Stomach (tissue), 9 donors: ENCODE measurements around the gene TST. TPM values are rescaled to one million over a fixed set of nuclear protein-coding genes. Genes with fewer than 3 reads are reported as not detected.

ENCODE experiments used
- DNase-seq, 2 donors: peaks; one replicate each; pipeline versions ENCODE4 v3.0.0 to v3.0.0-alpha.2; 2013 to 2019
- H3K27ac ChIP-seq, 5 donors: fragments of 200-600 bp in 4 of 5; sonication (generic) in 4 of 5; one replicate each; pipeline ENCODE4 v1.5.1; 2013 to 2019; ENCODE audit warnings: mild to moderate bottlenecking in 1 of 5, moderate library complexity in 1 of 5
- H3K27me3 ChIP-seq, 3 donors: fragments of 200-600 bp; sonication (generic); one replicate each; pipeline ENCODE4 v1.5.1; 2017 to 2019; ENCODE audit warnings: mixed run types in 1 of 3
- H3K36me3 ChIP-seq, 4 donors: fragments of 200-600 bp; sonication (generic); 1 replicate in 3 of 4; 2 replicates in 1 of 4; pipeline ENCODE4 v1.5.1; 2016 to 2019
- H3K4me1 ChIP-seq, 4 donors: fragments of 200-600 bp; sonication (generic); one replicate each; pipeline ENCODE4 v1.5.1; 2016 to 2019
- H3K4me3 ChIP-seq, 4 donors: fragments of 200-600 bp; sonication (generic) in 3 of 4; one replicate each; pipeline ENCODE4 v1.5.1; 2016 to 2019; ENCODE audit warnings: mild to moderate bottlenecking in 1 of 4
- H3K9me3 ChIP-seq, 4 donors: fragments of 200-600 bp; sonication (generic); one replicate each; pipeline ENCODE4 v1.5.1; 2016 to 2019
- CTCF ChIP-seq, 7 experiments: fragments of 450-650 bp in 4 of 7; fragments of 200-600 bp in 3 of 7; sonication (generic) in 3 of 7; IDR thresholded peaks; one replicate each; pipeline ENCODE4 v1.5.1; 2016 to 2019; ENCODE audit warnings: antibody characterized with exemption in 7 of 7, control low read depth in 2 of 7, mild to moderate bottlenecking in 1 of 7
- EP300 ChIP-seq: sonication (generic); formaldehyde crosslinking; IDR thresholded peaks from one replicate; pipeline ENCODE4 v1.6.1; 2017; ENCODE audit warnings: antibody characterized with exemption
- POLR2A ChIP-seq, 4 donors: fragments of 450-650 bp; IDR thresholded peaks; one replicate each; pipeline ENCODE4 v1.6.1; 2016; ENCODE audit warnings: antibody characterized with exemption in 4 of 4, control low read depth in 2 of 4, mild to moderate bottlenecking in 1 of 4, moderate library complexity in 1 of 4
- POLR2AphosphoS5 ChIP-seq, 3 donors: sonication (generic); formaldehyde crosslinking; IDR thresholded peaks; one replicate each; pipeline ENCODE4 v1.6.1; 2016; ENCODE audit warnings: antibody characterized with exemption in 3 of 3
- WGBS, 5 donors: extraction: QIAGEN DNeasy Blood & Tissue Kit in 3 of 5; methylation state at CpG; one replicate each; pipeline versions ENCODE4 v1.1.5 to v1.1.7; 2013 to 2018; 5-methylcytosine and 5-hydroxymethylcytosine counted together
- intact Hi-C: fragments of 100-400 bp; cut with DNase I; formaldehyde crosslinking; loops from one replicate; pipeline ENCODE4 v1.15.1; 2023; ENCODE audit warnings: low total_unique reads
- polyA plus RNA-seq, 3 donors: library from polyadenylated mRNA; stranded (reverse); fragments of 200-250 nt; gene quantifications; one replicate each; pipeline ENCODE4 v1.2.3, GENCODE V29; 2013
- total RNA-seq, 5 donors: library from RNA; depleted of rRNA; stranded (reverse); fragments of >200 nt; gene quantifications; one replicate each; pipeline versions ENCODE4 v1.1.0 to v1.2.3, GENCODE V29; 2014 to 2016
- donor health status: healthy with polysubstance abuse.
- donor health status: Bipolar disorder and iron deficiency.
- donor health status: healthy.

The TST gene
- total and polyA plus RNA-seq, 8 donors = 51.8 to 709 (median 95.3) TPM

GRCh38 chr22:37014415-37014806 lies 4.8 kb downstream of the TST start:
- intact Hi-C loops = no loop called here
- Histone ChIP-seq H3K4me1 (peaks cover 45 to 82% (median 72%) of the 10 kb centered on the region in 4 donors), H3K36me3 (peaks cover 0 to 10% (median 4%) of the 10 kb centered on the region in 4 donors), H3K9me3 (no peaks in the 10 kb centered on the region), H3K4me3 (peak overlapping the region in 1 of 4 donors; percentile 6), H3K27ac (peak overlapping the region; percentile 50 to 97 (median 67)), H3K27me3 (no peaks in the 10 kb centered on the region)
- 73 to 87% (median 79%) methylated on average over 4 of the region's 4 CpGs for WGBS, 5 donors
- TF ChIP-seq POLR2A (IDR thresholded peaks at IDR 0.05) (no peak), POLR2AphosphoS5 (IDR thresholded peaks at IDR 0.05) (no peak), EP300 (no peak), CTCF (IDR thresholded peaks at IDR 0.05) (no peak)
- no peak for DNase-seq

- H3K4me3 ChIP-seq = no peak overlapping the region
- peaks cover 0 to 10% (median 4%) of the 10 kb centered on the region in 4 donors for H3K36me3 ChIP-seq
- peaks cover 38 to 82% (median 63%) of the 10 kb centered on the region in 4 donors for H3K4me1 ChIP-seq
- WGBS, 5 donors = 66 to 78% (median 75%) methylated on average over 10 of the region's 10 CpGs
- intact Hi-C loops = no loop called here
- no peaks in the 10 kb centered on the region for H3K27me3 ChIP-seq
- H3K9me3 ChIP-seq = no peaks in the 10 kb centered on the region
- peak overlapping the region in 4 of 5 donors; percentile 39 to 97 (median 71) for H3K27ac ChIP-seq
- DNase-seq = no peak
- no peak for TF ChIP-seq EP300
- TF ChIP-seq CTCF (IDR thresholded peaks at IDR 0.05) = no peak
- TF ChIP-seq POLR2A (IDR thresholded peaks at IDR 0.05) = no peak
- no peak for TF ChIP-seq POLR2AphosphoS5 (IDR thresholded peaks at IDR 0.05)
Observed at GRCh38 chr22:37012956-37013355, 6.3 kb downstream of the TST start.

- Histone ChIP-seq H3K4me1 (peaks cover 32 to 78% (median 57%) of the 10 kb centered on the region in 4 donors), H3K27ac (peak overlapping the region in 4 of 5 donors; percentile 39 to 97 (median 71)), H3K27me3 (no peaks in the 10 kb centered on the region), H3K4me3 (no peak overlapping the region), H3K36me3 (peaks cover 0 to 10% (median 0%) of the 10 kb centered on the region in 4 donors), H3K9me3 (no peaks in the 10 kb centered on the region)
- intact Hi-C loops = no loop called here
- TF ChIP-seq EP300 = no peak
- peak in 2 of 3 donors; percentile 50 to 55 for TF ChIP-seq POLR2AphosphoS5 (IDR thresholded peaks at IDR 0.05)
- 64 to 69% (median 68%) methylated on average over 8 to 9 of the region's 9 CpGs for WGBS, 5 donors
- DNase-seq = peak; percentile 49 to 77
Observed at GRCh38 chr22:37012262-37012904, 6.9 kb downstream of the TST start.

GRCh38 chr22:37011472-37011871 lies 7.8 kb downstream of the TST start:
- TF ChIP-seq EP300 (no peak), CTCF (IDR thresholded peaks at IDR 0.05) (no peak), POLR2AphosphoS5 (IDR thresholded peaks at IDR 0.05) (no peak), POLR2A (IDR thresholded peaks at IDR 0.05) (no peak)
- 94 to 98% (median 94%) methylated on average over 3 of the region's 3 CpGs for WGBS, 5 donors
- no peaks in the 10 kb centered on the region for H3K9me3 ChIP-seq
- peak overlapping the region in 2 of 5 donors; percentile 67 to 97 for H3K27ac ChIP-seq
- no peak for DNase-seq
- intact Hi-C loops = no loop called here
- peaks cover 0 to 1% (median 0%) of the 10 kb centered on the region in 4 donors for H3K36me3 ChIP-seq
- peaks cover 23 to 69% (median 48%) of the 10 kb centered on the region in 4 donors for H3K4me1 ChIP-seq
- no peak overlapping the region for H3K4me3 ChIP-seq
- H3K27me3 ChIP-seq = no peaks in the 10 kb centered on the region

GRCh38 chr22:37010976-37011375 lies 8.3 kb downstream of the TST start:
- peaks cover 22 to 64% (median 43%) of the 10 kb centered on the region in 4 donors for H3K4me1 ChIP-seq
- no peaks in the 10 kb centered on the region for H3K27me3 ChIP-seq
- intact Hi-C loops = no loop called here
- H3K27ac ChIP-seq = peak overlapping the region in 1 of 5 donors; percentile 7
- no peak overlapping the region for H3K4me3 ChIP-seq
- H3K9me3 ChIP-seq = no peaks in the 10 kb centered on the region
- TF ChIP-seq EP300 (no peak), POLR2A (IDR thresholded peaks at IDR 0.05) (no peak), POLR2AphosphoS5 (IDR thresholded peaks at IDR 0.05) (no peak), CTCF (IDR thresholded peaks at IDR 0.05) (no peak)
- no peaks in the 10 kb centered on the region for H3K36me3 ChIP-seq
- no peak for DNase-seq
- 64 to 82% (median 79%) methylated on average over 8 to 20 of the region's 20 CpGs for WGBS, 5 donors
